A549 (cell line): ENCODE results near the gene RCSD1. TPM values are rescaled to one million over a fixed set of nuclear protein-coding genes. Genes with fewer than 3 reads are reported as not detected.
A peak's percentile ranks its signal among the peaks of the same experiment; 100 is the strongest.
"Not testable (repeated sequence)": the region's sequence is repeated elsewhere in the genome, so short reads cannot be mapped to it uniquely, and the experiment has no call there.

Source experiments
- ATAC-seq, 2 experiments: fragments of 200-7000 bp in 1 of 2; fragments of >200 bp in 1 of 2; cut with Nextera tagmentation in 1 of 2; cut with Tn5 transposase in 1 of 2; 3 replicates each; pipeline versions ENCODE4 v1.8.0 to v1.9.1; 2018 to 2020; ENCODE audit warnings: mild to moderate bottlenecking in 1 of 2, moderate library complexity in 1 of 2
- CTCF ChIA-PET: fragments of 300-600 bp; sonication (Branson Sonifier 250); formaldehyde crosslinking; extraction: SDS; loops from one replicate; lab custom pipeline; 2021; ENCODE audit warnings: antibody characterized with exemption, inconsistent platforms; lab: Yijun Ruan, JAX
- POLR2A ChIA-PET: fragments of 350-600 bp; formaldehyde crosslinking; extraction: SDS; loops from one replicate; lab custom pipeline; 2021; ENCODE audit warnings: antibody characterized with exemption, inconsistent platforms; lab: Yijun Ruan, JAX
- DNase-seq, 2 experiments: peaks; one replicate each; pipeline versions ENCODE4 v3.0.0 to v3.0.0-alpha.2; 2011 to 2016; ENCODE audit warnings: low read depth in 1 of 2, low spot score in 1 of 2
- FAIRE-seq: peaks from 2 replicates; lab custom pipeline; 2011; peaks lifted over from hg19 to GRCh38; lab: Jason Lieb, UNC
- H3K27ac ChIP-seq, 2 experiments: fragments of >200 bp; sonication (Bioruptor Twin); formaldehyde crosslinking; 3 replicates each; pipeline ENCODE4 v1.5.1; 2016 to 2017
- H3K4me1 ChIP-seq: fragments of >200 bp; sonication (Bioruptor Twin); formaldehyde crosslinking; 3 replicates; pipeline ENCODE4 v1.6.1; 2016
- H3K4me2 ChIP-seq: fragments of >200 bp; sonication (Bioruptor Twin); formaldehyde crosslinking; 3 replicates; pipeline ENCODE4 v1.6.1; 2016
- H3K4me3 ChIP-seq: fragments of >200 bp; sonication (Bioruptor Twin); formaldehyde crosslinking; 3 replicates; pipeline ENCODE4 v1.5.1; 2016
- H3K9me3 ChIP-seq: fragments of >200 bp; sonication (Bioruptor Twin); formaldehyde crosslinking; 3 replicates; pipeline ENCODE4 v1.6.1; 2016
- CHD4 ChIP-seq: fragments of 200-600 bp; sonication (generic); IDR thresholded peaks from 2 replicates; pipeline ENCODE4 v1.6.1; 2016; ENCODE audit warnings: antibody characterized with exemption, mild to moderate bottlenecking, borderline replicate concordance
- EHMT2 ChIP-seq: fragments of 200-600 bp; sonication (generic); IDR thresholded peaks from 2 replicates; pipeline ENCODE4 v1.6.1; 2016; ENCODE audit warnings: antibody characterized with exemption, low read depth, mild to moderate bottlenecking, moderate library complexity
- ESRRA ChIP-seq: fragments of 150-350 bp; IDR thresholded peaks from 2 replicates; pipeline ENCODE4 v1.6.1; 2014; ENCODE audit warnings: mild to moderate bottlenecking, low read length, borderline replicate concordance
- FOXS1 ChIP-seq: fragments of 250-450 bp; sonication (Bioruptor Pico); IDR thresholded peaks from 2 replicates; pipeline ENCODE4 v1.5.0; 2020; ENCODE audit warnings: mild to moderate bottlenecking, moderate library complexity
- GATA3 ChIP-seq: IDR thresholded peaks from 2 replicates; pipeline ENCODE4 v1.6.1; 2012; ENCODE audit warnings: borderline replicate concordance
- HOXA7 ChIP-seq: fragments of 250-450 bp; sonication (Bioruptor Pico); IDR thresholded peaks from 2 replicates; pipeline ENCODE4 v1.5.0; 2020; ENCODE audit warnings: mild to moderate bottlenecking, moderate library complexity
- MAZ ChIP-seq: fragments of 150-350 bp; IDR thresholded peaks from 2 replicates; pipeline ENCODE4 v1.6.1; 2014; ENCODE audit warnings: antibody characterized with exemption, low read depth, low read length, borderline replicate concordance
- PHF8 ChIP-seq: fragments of 200-600 bp; sonication (generic); IDR thresholded peaks from 2 replicates; pipeline ENCODE4 v1.6.1; 2016; ENCODE audit warnings: low read depth, mild to moderate bottlenecking, antibody characterized with exemption, moderate library complexity, borderline replicate concordance
- RCOR1 ChIP-seq: fragments of 150-350 bp; IDR thresholded peaks from 2 replicates; pipeline ENCODE4 v1.6.1; 2014; ENCODE audit warnings: antibody characterized with exemption, low read length, low read depth
- SMC3 ChIP-seq: fragments of >200 bp; sonication (Bioruptor Twin); formaldehyde crosslinking; IDR thresholded peaks from 3 replicates; pipeline ENCODE4 v1.6.1; 2018; ENCODE audit warnings: inconsistent platforms
- TFCP2L1 ChIP-seq: fragments of 250-450 bp; sonication (Bioruptor Pico); IDR thresholded peaks from 2 replicates; pipeline ENCODE4 v1.5.0; 2021; ENCODE audit warnings: mild to moderate bottlenecking
- TP53 ChIP-seq: fragments of 250-450 bp; sonication (Bioruptor Pico); IDR thresholded peaks from 2 replicates; pipeline ENCODE4 v1.5.0; 2021; ENCODE audit warnings: mild to moderate bottlenecking, moderate library complexity
- USF2 ChIP-seq: fragments of 450-650 bp; IDR thresholded peaks from 2 replicates; pipeline ENCODE4 v1.6.1; 2014; ENCODE audit warnings: antibody characterized with exemption
- ZSCAN20 ChIP-seq: fragments of 250-450 bp; sonication (Bioruptor Pico); IDR thresholded peaks from 2 replicates; pipeline ENCODE4 v1.8.0; 2022; ENCODE audit warnings: mild to moderate bottlenecking, moderate library complexity
- WGBS: methylation state at CpG from one replicate; pipeline ENCODE4 v1.1.6; 2017; ENCODE audit errors: missing lambda C conversion rate; 5-methylcytosine and 5-hydroxymethylcytosine counted together
- polyA plus RNA-seq, 4 experiments: library from polyadenylated mRNA; depleted of rRNA in 3 of 4; stranded (reverse); fragments of >200 nt; fragmentation: RNase III in 1 of 4; extraction: RNeasy Plus Mini Kit Qiagen cat#74134 plus additional on column Dnase treatment in 1 of 4; gene quantifications; 2 replicates in 3 of 4; 3 replicates in 1 of 4; pipeline ENCODE4 v1.2.3, GENCODE V29; 2011 to 2017

Gene RCSD1
- polyA plus RNA-seq, 2 of the 4 experiments (the other 2 are of a cell fraction), result not detected

GRCh38 chr1:167715157-167715999 lies 85.3 kb downstream of the RCSD1 start (continued):
- TF ChIP-seq ESRRA, result no peak
- TF ChIP-seq TP53, result no peak
- TF ChIP-seq ZSCAN20 (CRISPR knock-in tag), result no peak; the same call in 1 of the 2 replicates
- TF ChIP-seq USF2, result no peak

GRCh38 chr1:167716000-167716271 lies 85.9 kb downstream of the RCSD1 start:
- Histone ChIP-seq H3K4me3 (peak overlapping the region; percentile 62), H3K9me3 (no peaks in the 10 kb centered on the region), H3K27ac (peak overlapping the region; percentile 43 to 76), H3K4me1 (peaks cover 24% of the 10 kb centered on the region), H3K4me2 (peak overlapping the region; percentile 68)
- TF ChIP-seq RCOR1 (no peak), TP53 (no peak), PHF8 (peak; percentile 44; the same call in 1 of the 2 replicates)
- 1% methylated on average over 4 of the region's 4 CpGs for WGBS
- ATAC-seq (no peak), FAIRE-seq (no peak), DNase-seq (no peak)
- ChIA-PET CTCF (interaction anchor here (0.6 to 3.1 kb wide), 16 partner anchors 12 to 366 kb away, joined by 3 to 13 read pairs (median 3); no protein-coding TSS in a partner anchor), POLR2A (interaction anchor here (0.7 to 1.0 kb wide), 4 partner anchors 17 to 463 kb away, joined by 3 to 8 read pairs (median 4); no protein-coding TSS in a partner anchor)

GRCh38 chr1:167717351-167717750 lies 87.3 kb downstream of the RCSD1 start:
- no peak overlapping the region; the same call in 1 of the 3 replicates for H3K4me2 ChIP-seq
- H3K9me3 ChIP-seq, result no peaks in the 10 kb centered on the region
- ATAC-seq (no peak), FAIRE-seq (no peak), DNase-seq (no peak)
- no peak overlapping the region for H3K4me3 ChIP-seq
- H3K4me1 ChIP-seq, result peaks cover 24% of the 10 kb centered on the region
- ChIA-PET CTCF (interaction anchor here (1.5 to 3.1 kb wide), 3 partner anchors 86 to 365 kb away, joined by 3 to 16 read pairs (median 8); no protein-coding TSS in a partner anchor), POLR2A (no interaction called here)
- 70% methylated on average over 3 of the region's 3 CpGs for WGBS
- TF ChIP-seq FOXS1 (no peak), SMC3 (no peak), HOXA7 (CRISPR knock-in tag) (no peak), EHMT2 (no peak), CHD4 (no peak), PHF8 (no peak), MAZ (no peak), ESRRA (no peak), ZSCAN20 (CRISPR knock-in tag) (no peak)
- no peak overlapping the region; a peak in 2 of 6 replicates for H3K27ac ChIP-seq

GRCh38 chr1:167718914-167719691 lies 89.1 kb downstream of the RCSD1 start:
- TF ChIP-seq GATA3, result peak; percentile 17; the same call in 1 of the 2 replicates
- no peak for TF ChIP-seq TFCP2L1 (CRISPR knock-in tag)

GRCh38 chr1:167719715-167720421 lies 89.8 kb downstream of the RCSD1 start:
- CTCF ChIA-PET, result interaction anchor here (0.8 to 1.7 kb wide), 3 partner anchors 41 to 364 kb away, joined by 3 to 4 read pairs (median 3); no protein-coding TSS in a partner anchor
- peak overlapping the region in 1 of 2 experiments; percentile 58; a peak in 3 of 6 replicates for H3K27ac ChIP-seq
- WGBS, result 97% methylated on average over 25 of the region's 25 CpGs
- DNase-seq, ATAC-seq, H3K9me3 ChIP-seq, FAIRE-seq, POLR2A ChIA-PET, H3K4me3 ChIP-seq, H3K4me2 ChIP-seq: not testable (repeated sequence)
- H3K4me1 ChIP-seq, result peaks cover 40% of the 10 kb centered on the region

More at GRCh38 chr1:167718914-167719691, 89.1 kb downstream of the RCSD1 start:
- ATAC-seq (no peak), DNase-seq (peak in 1 of 2 experiments; percentile 21), FAIRE-seq (no peak)
- peak overlapping the region; percentile 15 to 58; a peak in 4 of 6 replicates for H3K27ac ChIP-seq
- H3K4me3 ChIP-seq, result no peak overlapping the region
- 50% methylated on average over 7 of the region's 7 CpGs for WGBS
- H3K4me1 ChIP-seq, result peaks cover 34% of the 10 kb centered on the region
- ChIA-PET CTCF (interaction anchor here (2.6 kb wide), 1 partner anchor 84 kb away, joined by 16 read pairs; no protein-coding TSS in a partner anchor), POLR2A (no interaction called here)
- H3K4me2 ChIP-seq, result peak overlapping the region; percentile 56
- no peaks in the 10 kb centered on the region for H3K9me3 ChIP-seq
